Suppressor macrophage treated with lipopolysaccharide for 4 hours (primary cell): ENCODE results near the gene PLIN3.
A peak's percentile ranks its signal among the peaks of the same experiment; 100 is the strongest.
"Not testable (repeated sequence)": the region's sequence is repeated elsewhere in the genome, so short reads cannot be mapped to it uniquely, and the experiment has no call there.

Source experiments
- DNase-seq: peaks from one replicate; pipeline ENCODE4 v3.0.0-alpha.2; 2020

PLIN3 gene

DNA sequence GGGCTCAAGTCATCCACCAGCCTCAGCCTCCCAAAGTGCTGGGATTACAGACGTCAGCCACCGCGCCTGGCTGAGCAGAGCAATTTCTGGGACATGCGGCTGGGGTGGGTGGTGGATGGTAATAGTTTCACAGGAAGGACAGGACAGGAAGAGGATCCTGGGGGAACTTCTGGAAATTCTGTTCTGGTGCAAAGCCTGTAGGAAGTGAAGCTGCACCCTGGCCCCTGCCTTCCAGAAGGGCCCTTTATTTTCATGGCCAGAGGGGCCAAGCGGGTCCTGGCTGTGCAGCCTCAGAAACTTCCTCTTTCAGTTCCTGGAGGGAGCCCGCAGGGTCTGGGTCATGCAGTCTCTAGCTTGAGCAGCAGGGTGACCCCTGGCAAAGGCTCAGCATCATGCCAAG, 60.3 kb downstream of the PLIN3 start:
- peak; percentile 96 for DNase-seq

GRCh38 chr19:4806384-4806783, 61.1 kb downstream of the PLIN3 start:
- DNase-seq = no peak

DNA sequence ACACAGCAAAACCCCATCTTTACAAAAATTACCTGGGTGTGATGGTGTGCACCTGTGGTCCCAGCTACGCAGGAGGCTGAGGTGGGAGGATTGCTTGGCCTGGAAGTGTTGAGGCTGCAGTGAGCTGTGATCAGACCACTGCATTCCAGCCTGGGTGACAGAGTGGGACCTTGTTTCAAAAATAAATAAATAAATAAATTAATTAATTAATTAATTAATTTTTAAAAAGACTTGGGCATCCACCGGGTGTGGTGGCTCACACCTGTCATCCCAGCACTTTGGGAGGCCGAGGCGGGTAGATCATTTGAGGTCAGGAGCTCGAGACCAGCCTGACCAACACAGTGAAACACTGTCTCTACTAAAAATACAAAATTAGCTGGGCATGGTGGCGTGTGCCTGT, 62.3 kb downstream of the PLIN3 start:
- DNase-seq = not testable (repeated sequence)

DNA sequence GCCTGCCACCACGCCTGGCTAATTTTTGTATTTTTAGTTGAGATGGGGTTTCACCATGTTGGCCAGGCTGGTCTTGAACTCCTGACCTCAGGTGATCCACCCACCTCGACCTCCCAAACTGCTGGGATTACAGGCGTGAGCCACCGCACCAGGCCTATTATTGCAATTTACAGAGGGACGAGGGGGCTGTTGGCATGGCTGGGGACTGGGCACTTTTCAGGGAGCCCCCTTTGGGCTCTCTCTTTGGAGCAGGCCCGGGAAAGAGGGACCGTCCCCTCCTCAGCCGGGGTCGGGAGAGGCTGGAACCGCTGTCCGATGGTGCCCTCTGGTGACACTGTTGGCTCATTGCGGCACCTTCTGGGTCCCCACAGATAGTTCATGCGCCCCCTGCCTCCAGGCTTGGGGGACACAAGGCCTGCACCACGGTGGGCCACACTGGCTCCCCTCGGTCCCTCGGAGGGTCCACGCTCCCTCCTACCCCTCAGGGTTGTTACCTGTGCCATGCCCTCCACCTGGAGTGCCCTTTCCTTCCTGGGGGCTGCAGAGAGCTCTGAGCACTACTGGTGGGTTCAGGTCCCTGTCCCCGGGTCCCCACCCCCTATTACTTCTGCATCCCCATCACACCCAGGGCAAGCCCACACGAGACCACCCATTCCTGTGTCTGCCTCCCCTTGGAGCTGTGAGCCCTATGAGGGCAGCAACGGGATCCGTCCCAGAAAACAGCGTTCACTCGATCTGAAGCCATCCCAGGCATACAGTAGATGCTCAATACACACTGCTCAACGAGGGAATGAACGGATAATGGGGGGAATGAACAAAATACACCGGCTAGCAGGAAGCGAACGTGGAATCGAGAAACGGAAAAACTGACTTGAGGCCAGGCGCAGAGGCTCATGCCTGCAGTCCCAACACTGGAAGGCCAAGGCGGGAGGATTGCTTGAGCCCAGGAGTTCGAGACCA, 63.5 kb downstream of the PLIN3 start:
- peak; percentile 70 for DNase-seq

DNA sequence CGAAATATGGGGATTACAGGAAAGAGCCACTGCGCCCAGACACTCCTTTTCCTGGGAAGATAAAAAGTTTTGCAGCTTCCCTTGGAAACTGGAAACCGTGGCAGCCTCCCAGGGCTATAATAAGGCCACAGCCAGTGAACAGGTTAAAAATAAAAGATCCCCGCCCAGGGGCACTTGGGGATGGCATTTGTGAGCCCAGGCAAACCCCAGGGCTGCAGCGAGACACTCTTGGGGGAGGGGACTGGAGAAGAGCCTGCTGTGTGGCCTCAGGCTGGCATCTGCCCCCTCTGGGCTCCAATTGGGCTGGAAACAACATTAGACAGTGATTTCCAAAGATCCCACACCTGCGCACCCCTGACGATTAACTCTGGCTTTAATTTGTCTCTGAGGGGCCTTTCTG, 64.8 kb downstream of the PLIN3 start:
- no peak for DNase-seq

GRCh38 chr19:4801085-4801619, 66.3 kb downstream of the PLIN3 start:
- DNase-seq = no peak

DNA sequence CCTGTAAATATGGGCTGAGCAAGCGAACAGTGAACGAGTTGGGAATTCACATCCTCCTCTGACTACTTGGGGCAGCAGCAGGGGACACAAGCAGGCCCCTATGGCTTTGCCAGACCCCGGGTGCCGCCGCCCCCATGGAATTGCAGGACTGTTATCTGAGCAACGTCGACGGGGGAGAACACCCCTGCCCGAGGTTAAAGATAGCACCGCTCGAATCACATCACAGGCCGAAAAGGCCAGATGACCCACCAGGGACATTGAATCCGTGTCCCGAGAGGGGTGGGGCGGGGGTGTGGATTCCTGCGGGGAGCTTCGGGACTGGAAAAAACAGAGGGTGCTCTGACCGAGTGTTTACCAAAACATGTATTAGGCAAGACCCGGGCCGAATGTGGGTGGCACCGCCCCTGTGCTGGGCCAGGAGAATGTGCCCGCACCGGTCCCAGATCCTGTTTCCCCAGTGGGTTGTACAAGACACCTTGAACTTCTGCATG, 66.8 kb downstream of the PLIN3 start:
- DNase-seq = no peak

DNA sequence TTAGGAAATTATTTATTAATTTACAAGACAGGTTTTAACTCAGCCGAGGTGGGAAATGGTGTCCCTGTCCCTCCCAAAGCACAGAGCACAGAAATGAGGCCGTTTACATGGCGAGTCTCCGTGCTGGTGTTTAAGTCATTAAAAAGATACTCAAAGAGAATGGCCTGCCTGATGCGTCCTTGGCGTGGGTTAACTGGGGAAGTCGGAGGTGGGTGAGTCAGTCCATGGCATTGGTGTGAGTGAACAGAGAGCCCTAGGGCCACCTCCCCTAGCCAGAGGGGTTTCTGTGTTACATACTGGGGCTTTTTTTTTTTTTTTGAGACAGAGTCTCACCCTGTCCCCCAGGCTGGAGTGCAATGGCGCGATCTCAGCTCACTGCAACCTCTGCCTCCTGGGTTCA, 72.1 kb downstream of the PLIN3 start:
- DNase-seq = peak; percentile 28

GRCh38 chr19:4794971-4795370, 72.5 kb downstream of the PLIN3 start:
- no peak for DNase-seq

GRCh38 chr19:4793278-4793677, 74.2 kb downstream of the PLIN3 start:
- not testable (repeated sequence) for DNase-seq

GRCh38 chr19:4792866-4793195, 74.6 kb downstream of the PLIN3 start:
- not testable (repeated sequence) for DNase-seq

GRCh38 chr19:4792019-4792865, 75.2 kb downstream of the PLIN3 start:
- not testable (repeated sequence) for DNase-seq

DNA sequence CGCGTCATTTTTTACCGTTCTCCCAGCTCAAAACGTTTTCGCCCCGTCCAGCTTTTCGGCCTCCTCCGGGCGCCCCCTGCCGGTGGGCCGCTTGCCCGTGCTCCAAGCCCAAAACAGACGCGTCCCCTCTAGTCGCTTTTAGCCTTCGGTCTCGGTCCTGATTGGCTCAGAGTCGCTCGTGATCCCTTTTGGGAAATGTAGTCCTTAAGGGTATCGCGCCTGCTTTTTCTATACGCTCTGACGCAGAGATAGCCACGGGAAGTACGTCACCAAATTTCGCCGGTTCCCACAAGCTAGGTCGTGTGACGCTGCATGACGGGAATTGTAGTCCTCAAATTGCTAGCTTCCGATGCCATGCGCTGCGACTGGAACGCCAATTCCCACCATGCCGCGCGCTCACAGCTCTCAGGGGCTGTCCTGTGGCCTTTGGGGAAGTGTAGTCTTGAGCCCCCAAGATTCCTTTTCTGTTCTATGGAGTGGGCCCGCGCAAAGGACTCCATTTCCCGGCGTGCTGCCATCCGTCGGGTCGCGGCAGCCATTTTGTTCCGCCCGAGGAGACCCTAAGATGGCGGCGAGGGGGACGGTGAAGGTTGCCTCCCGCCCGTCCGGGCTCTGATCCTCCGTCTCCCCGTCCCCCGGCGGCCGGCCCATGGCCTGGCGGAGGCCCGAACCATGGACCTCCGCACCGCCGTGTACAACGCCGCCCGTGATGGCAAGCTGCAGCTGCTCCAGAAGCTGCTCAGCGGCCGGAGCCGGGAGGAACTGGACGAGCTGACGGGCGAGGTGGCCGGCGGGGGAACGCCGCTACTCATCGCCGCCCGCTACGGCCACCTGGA, 76.1 kb downstream of the PLIN3 start, which contains the start of gene FEM1A:
FEM1A (plus strand) TSS at position 552 of the 836 bp plus-strand sequence; CDS start at position 673, 121 bp downstream.
- DNase-seq = peak; percentile 100
